Astrocyte of the spinal cord (primary cell): ENCODE data around the gene CHAF1A.

Experiments
- DNase-seq: peaks from one replicate; pipeline ENCODE4 v3.0.0; 2011; ENCODE audit warnings: low read depth, low spot score
- H3K4me3 ChIP-seq: 2 replicates; pipeline ENCODE4 v1.5.1; 2011; ENCODE audit warnings: low read depth, mild to moderate bottlenecking, low read length, moderate library complexity
- in situ Hi-C: cut with HindIII; loops from 2 replicates; pipeline ENCODE4 v1.10.0; 2017; ENCODE audit warnings: low sequenced_read_pairs
- TF ChIP-seq, protein P1 (sequence below): IDR thresholded peaks from 2 replicates; pipeline ENCODE4 v1.5.1; 2012; ENCODE audit warnings: low read depth, mild to moderate bottlenecking, low read length, inconsistent platforms

CHAF1A gene

DNA sequence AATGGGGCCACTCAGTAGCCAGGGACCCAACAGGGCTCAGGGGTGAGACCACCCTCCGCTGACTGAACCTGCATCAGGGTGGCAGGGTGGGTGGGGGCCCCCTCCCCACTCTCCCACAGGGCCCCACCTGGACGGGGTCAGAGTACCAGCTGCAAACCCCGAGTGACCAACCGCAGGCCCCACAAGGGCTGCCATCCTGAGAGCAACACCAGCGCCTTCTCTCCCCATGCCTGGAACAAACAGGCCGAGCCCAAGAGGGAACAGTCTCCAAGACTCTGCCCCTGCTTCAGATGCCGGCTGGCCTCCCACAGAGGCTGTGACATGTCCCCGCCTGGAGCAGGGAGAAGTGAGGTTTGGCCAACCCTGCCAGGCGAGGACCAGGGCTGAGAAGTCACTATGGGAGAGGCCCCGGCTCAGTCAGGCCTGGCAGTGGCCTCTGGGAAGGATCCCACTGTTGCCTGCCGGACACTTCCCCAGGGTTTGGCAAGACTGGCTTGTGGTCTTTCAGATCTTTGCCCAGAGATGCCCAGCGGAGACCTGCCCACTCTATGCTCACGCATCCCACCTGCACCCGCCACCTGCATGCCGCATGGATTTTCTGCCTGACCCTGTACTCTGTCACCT, 31.9 kb upstream of the CHAF1A start:
- H3K4me3 ChIP-seq = no peak overlapping the region
- TF ChIP-seq, protein P1, sequence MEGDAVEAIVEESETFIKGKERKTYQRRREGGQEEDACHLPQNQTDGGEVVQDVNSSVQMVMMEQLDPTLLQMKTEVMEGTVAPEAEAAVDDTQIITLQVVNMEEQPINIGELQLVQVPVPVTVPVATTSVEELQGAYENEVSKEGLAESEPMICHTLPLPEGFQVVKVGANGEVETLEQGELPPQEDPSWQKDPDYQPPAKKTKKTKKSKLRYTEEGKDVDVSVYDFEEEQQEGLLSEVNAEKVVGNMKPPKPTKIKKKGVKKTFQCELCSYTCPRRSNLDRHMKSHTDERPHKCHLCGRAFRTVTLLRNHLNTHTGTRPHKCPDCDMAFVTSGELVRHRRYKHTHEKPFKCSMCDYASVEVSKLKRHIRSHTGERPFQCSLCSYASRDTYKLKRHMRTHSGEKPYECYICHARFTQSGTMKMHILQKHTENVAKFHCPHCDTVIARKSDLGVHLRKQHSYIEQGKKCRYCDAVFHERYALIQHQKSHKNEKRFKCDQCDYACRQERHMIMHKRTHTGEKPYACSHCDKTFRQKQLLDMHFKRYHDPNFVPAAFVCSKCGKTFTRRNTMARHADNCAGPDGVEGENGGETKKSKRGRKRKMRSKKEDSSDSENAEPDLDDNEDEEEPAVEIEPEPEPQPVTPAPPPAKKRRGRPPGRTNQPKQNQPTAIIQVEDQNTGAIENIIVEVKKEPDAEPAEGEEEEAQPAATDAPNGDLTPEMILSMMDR = no peak

DNA sequence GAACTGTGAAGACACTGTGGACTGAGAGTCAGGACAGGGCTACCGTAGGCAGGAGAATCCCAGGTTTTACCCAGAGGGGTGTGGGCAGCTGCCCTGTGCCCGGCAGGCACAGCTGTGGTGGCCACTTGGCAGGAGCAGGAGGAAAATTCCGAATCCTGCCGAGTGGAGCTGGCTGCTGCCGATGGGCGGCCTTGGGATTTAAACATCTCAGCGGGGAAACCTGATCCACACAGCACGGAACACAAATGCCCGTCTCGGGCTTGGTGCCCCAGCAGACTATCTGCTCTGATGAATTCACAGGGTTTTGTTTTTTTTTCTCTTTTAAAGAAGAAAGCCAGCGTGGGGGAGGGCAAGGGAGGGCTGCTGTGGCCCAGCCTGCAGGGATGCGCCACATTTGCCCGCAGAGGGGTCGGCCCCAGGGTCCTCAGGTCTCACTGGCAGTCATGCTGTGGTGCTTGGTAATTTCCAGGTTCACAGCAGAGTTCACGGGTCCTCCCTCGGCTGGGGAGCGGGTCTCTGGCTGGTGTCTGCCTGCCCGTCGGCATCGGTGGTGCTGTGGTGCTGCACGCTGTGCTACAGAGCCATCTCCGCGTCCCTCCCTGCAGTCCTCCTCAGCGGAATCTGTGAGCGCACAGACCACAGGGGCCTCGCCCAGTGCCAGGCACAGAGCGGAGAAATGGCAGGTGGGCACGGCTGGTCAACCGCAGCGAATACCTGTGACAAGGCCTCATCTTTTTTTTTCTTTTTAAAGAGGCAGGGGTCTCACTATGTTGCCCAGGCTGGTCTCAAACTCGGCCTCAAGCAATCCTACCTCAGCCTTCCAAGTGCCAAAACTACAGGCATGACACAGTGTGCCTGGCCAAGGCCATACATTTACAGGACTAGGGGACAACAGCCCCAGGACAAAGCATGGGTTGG, 30.9 kb upstream of the CHAF1A start:
- in situ Hi-C loops = no loop called here
- H3K4me3 ChIP-seq = no peak overlapping the region
- DNase-seq = no peak
- TF ChIP-seq, protein P1 = no peak

More for the DNA sequence above, 31.9 kb upstream of the CHAF1A start:
- DNase-seq = no peak
- in situ Hi-C loops = no loop called here

DNA sequence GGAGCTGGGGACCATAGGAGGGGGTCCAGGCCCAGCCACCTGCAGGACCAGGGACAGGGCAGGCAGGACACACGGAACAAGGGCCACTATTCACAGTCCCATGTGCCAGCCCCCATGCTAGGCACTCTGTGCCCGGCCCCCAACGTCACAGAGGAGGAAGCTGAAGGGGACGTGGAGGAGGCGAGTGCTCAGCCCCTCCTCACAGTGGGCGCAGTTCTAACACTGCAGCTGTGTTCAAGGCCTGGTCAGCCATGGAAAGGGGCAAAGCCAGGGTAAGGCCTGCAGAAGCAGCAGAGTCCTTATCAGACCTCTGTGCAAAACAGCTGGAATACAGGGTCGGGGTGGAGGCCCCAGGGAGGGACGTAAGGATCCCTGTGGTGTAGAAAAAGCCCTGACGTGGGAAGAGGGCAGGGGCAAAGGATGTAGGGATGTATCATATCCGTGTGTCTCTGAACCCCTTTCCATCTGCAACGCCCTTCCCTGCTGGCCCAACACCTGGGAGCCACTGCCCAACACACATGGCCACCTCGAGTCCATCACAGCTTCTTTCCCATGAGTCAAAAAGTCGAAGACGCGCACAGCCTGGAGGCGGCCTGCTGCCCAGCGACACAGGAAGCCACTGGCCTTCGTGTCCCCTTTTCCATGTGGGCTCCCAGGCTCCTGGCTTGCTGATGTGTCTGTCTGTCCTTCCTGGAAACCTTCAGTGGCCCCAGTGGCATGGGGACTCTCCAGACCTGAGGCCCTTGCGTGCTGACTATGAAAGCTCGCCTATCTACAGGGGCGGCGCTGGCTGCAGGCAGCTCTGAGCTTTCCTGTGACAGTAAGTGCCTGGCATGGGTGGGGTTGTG, 30.1 kb upstream of the CHAF1A start:
- H3K4me3 ChIP-seq = no peak overlapping the region
- no peak for DNase-seq
- in situ Hi-C loops = no loop called here
- TF ChIP-seq, protein P1 = no peak

DNA sequence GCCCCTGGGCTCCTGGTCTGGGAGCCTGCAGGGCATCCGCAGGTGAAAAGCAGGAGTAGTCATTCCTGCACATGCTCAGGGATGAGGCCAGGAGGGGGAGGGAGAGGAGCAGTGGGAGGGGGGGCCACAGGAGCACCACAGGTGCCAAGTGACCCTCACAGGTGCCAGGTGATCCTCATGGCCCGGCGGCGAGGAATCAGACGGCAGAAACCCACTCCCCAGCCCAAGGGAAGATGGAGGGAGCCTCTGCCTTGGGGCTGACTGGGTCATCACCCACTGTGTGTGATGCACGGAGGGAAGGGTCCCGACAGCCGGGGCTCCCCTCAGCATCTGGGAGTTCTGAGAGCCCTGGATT, 29.4 kb upstream of the CHAF1A start:
- TF ChIP-seq, protein P1 = no peak
- H3K4me3 ChIP-seq = no peak overlapping the region
- in situ Hi-C loops = no loop called here
- DNase-seq = no peak

DNA sequence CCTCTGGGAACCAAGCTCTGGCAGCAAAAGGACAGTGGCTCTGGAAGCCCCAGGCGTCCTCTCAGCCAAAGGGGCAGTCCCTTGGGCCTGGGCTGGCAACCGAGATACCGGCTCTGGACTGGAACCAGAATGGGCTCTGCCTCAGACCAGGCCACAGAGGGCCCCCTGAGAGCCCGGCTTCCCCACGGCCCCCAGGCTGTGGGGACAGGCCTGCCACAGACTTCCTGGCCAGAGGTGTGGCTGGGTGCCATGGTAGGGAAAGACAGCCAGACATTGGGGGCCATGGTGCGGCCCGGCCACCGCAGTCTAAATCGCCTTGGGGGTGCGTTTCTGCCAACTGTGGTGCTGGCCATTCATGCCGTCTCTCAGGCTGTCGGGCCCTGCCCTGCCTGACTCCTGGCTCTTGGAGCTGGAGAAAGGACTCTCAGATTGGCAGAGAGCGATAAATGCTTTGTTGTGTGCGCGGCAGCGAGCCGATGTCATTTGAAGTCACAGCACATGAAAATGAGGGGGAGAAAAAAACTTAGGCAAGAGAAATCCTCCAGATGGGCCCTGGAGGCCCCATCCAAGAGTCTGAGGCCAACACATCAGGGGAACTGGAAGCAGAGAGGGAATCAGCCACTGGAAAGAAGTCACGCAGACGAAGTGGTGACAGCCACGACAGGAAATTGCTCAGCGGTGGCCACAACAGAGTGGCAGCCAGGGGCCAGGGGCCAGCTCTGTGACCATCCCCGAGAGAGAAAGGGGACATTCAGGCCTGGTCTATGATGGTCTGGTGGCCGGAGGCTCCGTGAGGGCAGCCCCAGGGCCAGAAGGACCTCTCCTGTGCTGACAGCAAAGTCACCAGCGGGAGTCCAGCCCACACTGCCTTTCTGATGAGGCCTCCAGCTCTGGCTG, 28.6 kb upstream of the CHAF1A start:
- TF ChIP-seq, protein P1 = no peak
- no peak overlapping the region for H3K4me3 ChIP-seq
- DNase-seq = no peak
- in situ Hi-C loops = no loop called here
